Suprapubic skin (tissue), 4 donors: ENCODE results near the gene NVL.

Experiments
- CTCF ChIP-seq, 2 donors: fragments of 200-600 bp in 1 of 2; fragments of 450-650 bp in 1 of 2; sonication (generic) in 1 of 2; IDR thresholded peaks; one replicate each; pipeline ENCODE4 v1.5.1; 2016 to 2019; ENCODE audit warnings: antibody characterized with exemption in 2 of 2, mild to moderate bottlenecking in 1 of 2, moderate library complexity in 1 of 2
- POLR2A ChIP-seq, 2 donors: fragments of 450-650 bp; IDR thresholded peaks; one replicate each; pipeline ENCODE4 v1.6.1; 2017; ENCODE audit warnings: antibody characterized with exemption in 2 of 2, mild to moderate bottlenecking in 2 of 2, moderate library complexity in 2 of 2
- POLR2AphosphoS5 ChIP-seq, 3 donors: sonication (generic); formaldehyde crosslinking; IDR thresholded peaks; one replicate each; pipeline ENCODE4 v1.6.1; 2017; ENCODE audit warnings: antibody characterized with exemption in 3 of 3

GRCh38 chr1:224198572-224198971, 131.4 kb downstream of the NVL start:
- no peak for TF ChIP-seq CTCF (IDR thresholded peaks at IDR 0.05)
- TF ChIP-seq POLR2A (IDR thresholded peaks at IDR 0.05): no peak
- TF ChIP-seq POLR2AphosphoS5 (IDR thresholded peaks at IDR 0.05): no peak
